ENCODE data around the gene CUEDC1. TPM values are rescaled to one million over a fixed set of nuclear protein-coding genes. Genes with fewer than 3 reads are reported as not detected.

CUEDC1 gene
- total and polyA plus RNA-seq, 2 of the 13 experiments (the other 11 are each of a cell fraction or from before 2014, with no cell fraction given), result 7.4 to 12.9 TPM

DNA sequence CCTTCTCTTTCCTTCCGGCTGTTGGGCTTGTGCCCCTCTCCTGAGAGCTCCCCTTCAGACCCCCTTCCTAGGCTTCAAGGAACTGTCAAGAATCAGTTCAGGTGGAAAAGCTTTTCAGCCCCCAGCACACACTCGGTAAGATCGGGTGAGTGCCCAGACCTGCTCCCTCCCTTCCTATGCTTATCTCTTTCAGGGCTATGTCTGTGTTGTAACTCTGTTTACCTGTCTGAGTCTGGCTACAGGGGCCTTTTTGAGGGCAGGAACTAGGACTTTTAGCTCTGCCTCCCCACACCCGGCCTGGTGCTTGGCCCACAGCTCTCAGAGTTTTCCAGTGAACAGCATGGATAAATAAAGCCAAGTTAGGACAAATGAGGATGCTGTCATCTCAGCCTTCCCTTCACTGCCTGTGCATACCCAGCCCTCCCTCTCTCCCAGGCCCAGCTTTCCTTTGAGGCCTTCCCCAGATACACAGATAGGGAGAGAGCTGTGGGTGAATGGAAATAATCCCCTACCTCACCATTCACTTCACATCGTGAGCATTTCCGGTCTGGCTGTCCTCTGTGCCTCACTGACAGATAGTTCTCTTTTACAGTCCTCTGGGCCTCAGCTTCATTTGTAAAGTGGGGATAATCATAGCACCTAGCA, 99.7 kb downstream of the CUEDC1 start (continued):
- TF ChIP-seq THRA (CRISPR knock-in tag; IDR thresholded peaks at IDR 0.05; ENCODE audit: borderline replicate concordance), result peak; percentile 95
- TF ChIP-seq CEBPB (IDR thresholded peaks at IDR 0.05; ENCODE audit: borderline replicate concordance, low read depth, low read length), result no peak
- TF ChIP-seq MTERF4 (CRISPR knock-in tag; IDR thresholded peaks at IDR 0.05), result no peak
- TF ChIP-seq, protein P1, sequence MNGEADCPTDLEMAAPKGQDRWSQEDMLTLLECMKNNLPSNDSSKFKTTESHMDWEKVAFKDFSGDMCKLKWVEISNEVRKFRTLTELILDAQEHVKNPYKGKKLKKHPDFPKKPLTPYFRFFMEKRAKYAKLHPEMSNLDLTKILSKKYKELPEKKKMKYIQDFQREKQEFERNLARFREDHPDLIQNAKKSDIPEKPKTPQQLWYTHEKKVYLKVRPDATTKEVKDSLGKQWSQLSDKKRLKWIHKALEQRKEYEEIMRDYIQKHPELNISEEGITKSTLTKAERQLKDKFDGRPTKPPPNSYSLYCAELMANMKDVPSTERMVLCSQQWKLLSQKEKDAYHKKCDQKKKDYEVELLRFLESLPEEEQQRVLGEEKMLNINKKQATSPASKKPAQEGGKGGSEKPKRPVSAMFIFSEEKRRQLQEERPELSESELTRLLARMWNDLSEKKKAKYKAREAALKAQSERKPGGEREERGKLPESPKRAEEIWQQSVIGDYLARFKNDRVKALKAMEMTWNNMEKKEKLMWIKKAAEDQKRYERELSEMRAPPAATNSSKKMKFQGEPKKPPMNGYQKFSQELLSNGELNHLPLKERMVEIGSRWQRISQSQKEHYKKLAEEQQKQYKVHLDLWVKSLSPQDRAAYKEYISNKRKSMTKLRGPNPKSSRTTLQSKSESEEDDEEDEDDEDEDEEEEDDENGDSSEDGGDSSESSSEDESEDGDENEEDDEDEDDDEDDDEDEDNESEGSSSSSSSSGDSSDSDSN (CRISPR knock-in tag; IDR thresholded peaks at IDR 0.05), result peak; percentile 72
- TF ChIP-seq ZNF747 (CRISPR knock-in tag; IDR thresholded peaks at IDR 0.05; ENCODE audit: borderline replicate concordance), result peak; percentile 21; the same call in 1 of the 2 replicates
- no peak for TF ChIP-seq IKZF4 (CRISPR knock-in tag; IDR thresholded peaks at IDR 0.05; ENCODE audit: borderline replicate concordance, low read depth, not compliant biosample characterization)
- TF ChIP-seq HNRNPL (IDR thresholded peaks at IDR 0.05; ENCODE audit: low read depth, low read length), result no peak
- TF ChIP-seq ZNF441 (CRISPR knock-in tag; IDR thresholded peaks at IDR 0.05; ENCODE audit: borderline replicate concordance), result peak; percentile 70; the same call in 1 of the 2 replicates
- TF ChIP-seq ZFX (CRISPR knock-in tag; IDR thresholded peaks at IDR 0.05; ENCODE audit: low read depth), result peak; percentile 92
- TF ChIP-seq SMAD1 (CRISPR knock-in tag; IDR thresholded peaks at IDR 0.05; ENCODE audit: borderline replicate concordance, low read depth), result no peak
- no peak; the same call in 1 of the 2 replicates for TF ChIP-seq SOX13 (IDR thresholded peaks at IDR 0.05)
- TF ChIP-seq SOX13 (CRISPR knock-in tag; conservative IDR thresholded peaks at IDR 0.05 in 1 of 2, IDR thresholded peaks at IDR 0.05 in 1 of 2), result peak in 1 of 2 experiments; percentile 87; a peak in 2 of 4 replicates
- TF ChIP-seq SNAPC5 (CRISPR knock-in tag; IDR thresholded peaks at IDR 0.05; ENCODE audit: borderline replicate concordance), result 0 out of 2 replicates have a peak, but pooled peaks have one; percentile 25
- TF ChIP-seq SNAPC2 (CRISPR knock-in tag; IDR thresholded peaks at IDR 0.05), result no peak
- TF ChIP-seq AHR (CRISPR knock-in tag; IDR thresholded peaks at IDR 0.05), result 0 out of 2 replicates have a peak, but pooled peaks have one; percentile 58
- TF ChIP-seq, protein P2, sequence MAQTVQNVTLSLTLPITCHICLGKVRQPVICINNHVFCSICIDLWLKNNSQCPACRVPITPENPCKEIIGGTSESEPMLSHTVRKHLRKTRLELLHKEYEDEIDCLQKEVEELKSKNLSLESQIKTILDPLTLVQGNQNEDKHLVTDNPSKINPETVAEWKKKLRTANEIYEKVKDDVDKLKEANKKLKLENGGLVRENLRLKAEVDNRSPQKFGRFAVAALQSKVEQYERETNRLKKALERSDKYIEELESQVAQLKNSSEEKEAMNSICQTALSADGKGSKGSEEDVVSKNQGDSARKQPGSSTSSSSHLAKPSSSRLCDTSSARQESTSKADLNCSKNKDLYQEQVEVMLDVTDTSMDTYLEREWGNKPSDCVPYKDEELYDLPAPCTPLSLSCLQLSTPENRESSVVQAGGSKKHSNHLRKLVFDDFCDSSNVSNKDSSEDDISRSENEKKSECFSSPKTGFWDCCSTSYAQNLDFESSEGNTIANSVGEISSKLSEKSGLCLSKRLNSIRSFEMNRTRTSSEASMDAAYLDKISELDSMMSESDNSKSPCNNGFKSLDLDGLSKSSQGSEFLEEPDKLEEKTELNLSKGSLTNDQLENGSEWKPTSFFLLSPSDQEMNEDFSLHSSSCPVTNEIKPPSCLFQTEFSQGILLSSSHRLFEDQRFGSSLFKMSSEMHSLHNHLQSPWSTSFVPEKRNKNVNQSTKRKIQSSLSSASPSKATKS (CRISPR knock-in tag; IDR thresholded peaks at IDR 0.05), result peak; percentile 81
- TF ChIP-seq ZNF136 (CRISPR knock-in tag; IDR thresholded peaks at IDR 0.05; ENCODE audit: low read depth), result no peak
- peak; percentile 70; the same call in 1 of the 2 replicates for TF ChIP-seq ZNF878 (CRISPR knock-in tag; IDR thresholded peaks at IDR 0.05)
- TF ChIP-seq XBP1 (CRISPR knock-in tag; IDR thresholded peaks at IDR 0.05), result no peak

Measured in HepG2 (cell line).